ENCODE results near the gene CCL4.

The CCL4 gene

DNA sequence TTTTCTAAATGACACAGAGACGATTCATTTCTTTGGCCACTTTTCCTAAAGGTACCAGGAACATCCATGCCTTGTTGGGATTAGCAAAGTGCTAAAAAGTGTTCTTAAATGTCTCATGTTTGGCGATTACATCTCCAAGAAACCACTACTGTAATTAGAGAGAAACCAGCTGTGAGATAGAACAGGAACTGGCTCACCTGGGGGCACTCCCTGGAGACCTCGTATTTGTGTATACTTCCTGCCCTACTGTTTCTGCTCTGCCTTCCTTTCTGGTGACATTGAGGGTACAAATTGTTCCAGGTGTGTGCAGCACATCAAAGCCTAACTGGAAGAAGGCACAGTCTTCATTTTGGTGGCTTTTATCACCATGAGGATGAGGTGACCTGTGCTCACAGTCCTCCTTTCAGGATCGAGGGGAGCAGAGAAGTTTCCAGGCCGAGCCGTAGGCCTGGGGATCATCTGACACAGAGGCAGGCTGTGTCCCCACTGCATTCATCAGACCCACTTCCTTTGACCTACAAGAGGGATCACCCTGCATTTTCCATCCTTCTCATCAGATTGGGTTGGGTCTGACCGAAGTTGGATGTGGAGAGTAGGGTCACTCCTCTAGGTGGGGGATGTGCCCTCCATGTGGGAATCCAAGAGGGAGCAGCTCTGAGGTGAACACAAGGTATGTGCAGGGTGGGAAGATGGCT lies 23.7 kb downstream of the CCL4 start:
- no peak overlapping the region for H3K4me3 ChIP-seq (ENCODE audit: low read length)
- no peak for DNase-seq (ENCODE audit: low read depth)
- TF ChIP-seq, protein P1, sequence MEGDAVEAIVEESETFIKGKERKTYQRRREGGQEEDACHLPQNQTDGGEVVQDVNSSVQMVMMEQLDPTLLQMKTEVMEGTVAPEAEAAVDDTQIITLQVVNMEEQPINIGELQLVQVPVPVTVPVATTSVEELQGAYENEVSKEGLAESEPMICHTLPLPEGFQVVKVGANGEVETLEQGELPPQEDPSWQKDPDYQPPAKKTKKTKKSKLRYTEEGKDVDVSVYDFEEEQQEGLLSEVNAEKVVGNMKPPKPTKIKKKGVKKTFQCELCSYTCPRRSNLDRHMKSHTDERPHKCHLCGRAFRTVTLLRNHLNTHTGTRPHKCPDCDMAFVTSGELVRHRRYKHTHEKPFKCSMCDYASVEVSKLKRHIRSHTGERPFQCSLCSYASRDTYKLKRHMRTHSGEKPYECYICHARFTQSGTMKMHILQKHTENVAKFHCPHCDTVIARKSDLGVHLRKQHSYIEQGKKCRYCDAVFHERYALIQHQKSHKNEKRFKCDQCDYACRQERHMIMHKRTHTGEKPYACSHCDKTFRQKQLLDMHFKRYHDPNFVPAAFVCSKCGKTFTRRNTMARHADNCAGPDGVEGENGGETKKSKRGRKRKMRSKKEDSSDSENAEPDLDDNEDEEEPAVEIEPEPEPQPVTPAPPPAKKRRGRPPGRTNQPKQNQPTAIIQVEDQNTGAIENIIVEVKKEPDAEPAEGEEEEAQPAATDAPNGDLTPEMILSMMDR (IDR thresholded peaks at IDR 0.05; ENCODE audit: insufficient read depth, low read depth, low read length, missing control alignments) = no peak

- no peak overlapping the region for H3K4me3 ChIP-seq (ENCODE audit: low read length)
- TF ChIP-seq, protein P1 (IDR thresholded peaks at IDR 0.05; ENCODE audit: insufficient read depth, low read depth, low read length, missing control alignments) = no peak
- no peak for DNase-seq (ENCODE audit: low read depth)
Observed at GRCh38 chr17:36127911-36128310, 24.3 kb downstream of the CCL4 start.

GRCh38 chr17:36128411-36128978 lies 24.9 kb downstream of the CCL4 start:
- H3K4me3 ChIP-seq (ENCODE audit: low read length) = no peak overlapping the region
- DNase-seq (ENCODE audit: low read depth) = no peak
- TF ChIP-seq, protein P1 (IDR thresholded peaks at IDR 0.05; ENCODE audit: insufficient read depth, low read depth, low read length, missing control alignments) = no peak

DNA sequence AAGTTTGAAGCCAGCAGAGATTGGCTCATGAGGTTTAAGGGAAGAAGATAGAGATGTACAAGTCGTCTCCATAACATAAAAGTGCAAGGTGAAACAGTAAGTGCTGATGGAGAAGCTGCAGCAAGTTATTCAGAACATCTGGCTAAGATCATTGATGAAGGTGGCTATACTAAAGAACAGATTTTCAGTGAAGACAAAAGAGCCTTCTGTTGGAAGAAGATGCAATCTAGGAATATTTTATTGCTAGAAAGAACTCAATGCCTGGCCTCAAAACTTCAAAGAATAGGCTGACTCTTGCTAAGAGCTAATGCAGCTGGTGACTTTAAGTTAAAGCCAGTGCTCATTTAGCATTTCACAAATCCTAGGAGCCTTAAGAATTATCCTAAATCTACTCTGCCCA lies 26.0 kb downstream of the CCL4 start:
- DNase-seq (ENCODE audit: low read depth) = no peak
- H3K4me3 ChIP-seq (ENCODE audit: low read length) = no peak overlapping the region
- TF ChIP-seq, protein P1 (IDR thresholded peaks at IDR 0.05; ENCODE audit: insufficient read depth, low read depth, low read length, missing control alignments) = no peak

- DNase-seq (ENCODE audit: low read depth) = no peak
- H3K4me3 ChIP-seq (ENCODE audit: low read length) = no peak overlapping the region
- TF ChIP-seq, protein P1 (IDR thresholded peaks at IDR 0.05; ENCODE audit: insufficient read depth, low read depth, low read length, missing control alignments) = no peak
Observed at GRCh38 chr17:36130346-36130745, 26.7 kb downstream of the CCL4 start.

- H3K4me3 ChIP-seq (ENCODE audit: low read length) = no peak overlapping the region
- TF ChIP-seq, protein P1 (IDR thresholded peaks at IDR 0.05; ENCODE audit: insufficient read depth, low read depth, low read length, missing control alignments) = no peak
- DNase-seq (ENCODE audit: low read depth) = no peak
Observed at GRCh38 chr17:36131421-36131820, 27.8 kb downstream of the CCL4 start.

DNA sequence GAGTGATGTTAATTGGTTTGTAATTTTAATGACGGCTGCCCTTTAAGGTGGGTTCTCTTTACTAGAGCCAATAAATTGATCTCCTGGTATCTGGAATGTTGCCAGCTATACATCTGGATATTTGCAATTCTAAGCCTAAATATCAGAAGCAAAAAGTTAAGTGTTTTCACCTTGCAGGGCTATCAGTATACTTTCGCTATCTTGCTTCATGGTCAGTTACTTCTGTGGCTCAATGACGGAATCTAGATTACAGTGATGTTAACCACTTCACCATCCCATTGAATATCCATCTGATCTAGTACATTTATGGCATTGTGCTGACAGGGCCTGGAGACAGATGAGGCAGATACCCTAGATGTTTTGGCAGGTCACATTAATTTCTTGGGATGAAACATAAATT lies 28.3 kb downstream of the CCL4 start:
- TF ChIP-seq, protein P1 (IDR thresholded peaks at IDR 0.05; ENCODE audit: insufficient read depth, low read depth, low read length, missing control alignments) = no peak
- H3K4me3 ChIP-seq (ENCODE audit: low read length) = no peak overlapping the region
- no peak for DNase-seq (ENCODE audit: low read depth)

Measured in epithelial cell of esophagus (primary cell).